ENCODE measurements around the gene PRRT1. TPM values are rescaled to one million over a fixed set of nuclear protein-coding genes. Genes with fewer than 3 reads are reported as not detected.

PRRT1 gene
- total RNA-seq, 4 donors from 2014 or later: 0.49 to 0.81 (median 0.67) TPM; not detected in 1

DNA sequence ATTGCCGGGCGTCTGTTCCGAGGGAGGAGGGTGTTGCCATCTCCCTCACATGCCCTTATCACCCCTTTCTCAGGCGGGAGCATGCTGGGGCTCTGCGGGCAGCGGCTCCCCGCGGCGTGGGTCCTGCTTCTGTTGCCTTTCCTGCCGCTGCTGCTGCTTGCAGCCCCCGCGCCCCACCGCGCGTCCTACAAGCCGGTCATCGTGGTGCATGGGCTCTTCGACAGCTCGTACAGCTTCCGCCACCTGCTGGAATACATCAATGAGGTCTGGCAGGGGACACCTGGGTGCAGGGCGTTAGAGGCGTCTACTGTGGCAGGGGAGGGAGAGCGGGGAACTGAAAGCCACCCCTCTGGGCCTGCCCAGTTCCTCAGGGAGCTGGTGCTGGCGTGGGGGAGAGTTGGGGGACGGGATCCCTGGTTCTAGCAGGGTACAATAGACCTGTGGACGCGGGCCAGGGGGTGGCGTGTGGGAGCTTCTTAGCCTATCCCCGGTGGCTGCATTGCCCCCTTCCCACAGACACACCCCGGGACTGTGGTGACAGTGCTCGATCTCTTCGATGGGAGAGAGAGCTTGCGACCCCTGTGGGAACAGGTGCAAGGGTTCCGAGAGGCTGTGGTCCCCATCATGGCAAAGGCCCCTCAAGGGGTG, 2.9 kb upstream of the PRRT1 start:
- peak; percentile 87 for DNase-seq
- no peak for TF ChIP-seq POLR2A (IDR thresholded peaks at IDR 0.05)
- TF ChIP-seq, protein P1, sequence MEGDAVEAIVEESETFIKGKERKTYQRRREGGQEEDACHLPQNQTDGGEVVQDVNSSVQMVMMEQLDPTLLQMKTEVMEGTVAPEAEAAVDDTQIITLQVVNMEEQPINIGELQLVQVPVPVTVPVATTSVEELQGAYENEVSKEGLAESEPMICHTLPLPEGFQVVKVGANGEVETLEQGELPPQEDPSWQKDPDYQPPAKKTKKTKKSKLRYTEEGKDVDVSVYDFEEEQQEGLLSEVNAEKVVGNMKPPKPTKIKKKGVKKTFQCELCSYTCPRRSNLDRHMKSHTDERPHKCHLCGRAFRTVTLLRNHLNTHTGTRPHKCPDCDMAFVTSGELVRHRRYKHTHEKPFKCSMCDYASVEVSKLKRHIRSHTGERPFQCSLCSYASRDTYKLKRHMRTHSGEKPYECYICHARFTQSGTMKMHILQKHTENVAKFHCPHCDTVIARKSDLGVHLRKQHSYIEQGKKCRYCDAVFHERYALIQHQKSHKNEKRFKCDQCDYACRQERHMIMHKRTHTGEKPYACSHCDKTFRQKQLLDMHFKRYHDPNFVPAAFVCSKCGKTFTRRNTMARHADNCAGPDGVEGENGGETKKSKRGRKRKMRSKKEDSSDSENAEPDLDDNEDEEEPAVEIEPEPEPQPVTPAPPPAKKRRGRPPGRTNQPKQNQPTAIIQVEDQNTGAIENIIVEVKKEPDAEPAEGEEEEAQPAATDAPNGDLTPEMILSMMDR (IDR thresholded peaks at IDR 0.05): peak; percentile 29 to 84 (median 74)
- intact Hi-C loops (cut with DNase I): loop anchor here (5.0 to 10.0 kb wide), 2 partner anchors 37 to 110 kb away; no protein-coding TSS in a partner anchor
- Histone ChIP-seq H3K36me3 (peaks cover 0 to 7% of the 10 kb centered on the region in 2 donors), H3K4me3 (replicated peaks in 1 of 3) (peak overlapping the region; percentile 51 to 92 (median 57)), H3K27me3 (no peaks in the 10 kb centered on the region), H3K27ac (peak overlapping the region; percentile 68 to 95 (median 95)), H3K4me1 (peaks cover 25 to 26% of the 10 kb centered on the region in 2 donors), H3K9me3 (no peaks in the 10 kb centered on the region)
- whole genome bisulfite sequencing, 2 donors: 5 to 9% methylated on average over 12 to 13 of the region's 34 CpGs

DNA sequence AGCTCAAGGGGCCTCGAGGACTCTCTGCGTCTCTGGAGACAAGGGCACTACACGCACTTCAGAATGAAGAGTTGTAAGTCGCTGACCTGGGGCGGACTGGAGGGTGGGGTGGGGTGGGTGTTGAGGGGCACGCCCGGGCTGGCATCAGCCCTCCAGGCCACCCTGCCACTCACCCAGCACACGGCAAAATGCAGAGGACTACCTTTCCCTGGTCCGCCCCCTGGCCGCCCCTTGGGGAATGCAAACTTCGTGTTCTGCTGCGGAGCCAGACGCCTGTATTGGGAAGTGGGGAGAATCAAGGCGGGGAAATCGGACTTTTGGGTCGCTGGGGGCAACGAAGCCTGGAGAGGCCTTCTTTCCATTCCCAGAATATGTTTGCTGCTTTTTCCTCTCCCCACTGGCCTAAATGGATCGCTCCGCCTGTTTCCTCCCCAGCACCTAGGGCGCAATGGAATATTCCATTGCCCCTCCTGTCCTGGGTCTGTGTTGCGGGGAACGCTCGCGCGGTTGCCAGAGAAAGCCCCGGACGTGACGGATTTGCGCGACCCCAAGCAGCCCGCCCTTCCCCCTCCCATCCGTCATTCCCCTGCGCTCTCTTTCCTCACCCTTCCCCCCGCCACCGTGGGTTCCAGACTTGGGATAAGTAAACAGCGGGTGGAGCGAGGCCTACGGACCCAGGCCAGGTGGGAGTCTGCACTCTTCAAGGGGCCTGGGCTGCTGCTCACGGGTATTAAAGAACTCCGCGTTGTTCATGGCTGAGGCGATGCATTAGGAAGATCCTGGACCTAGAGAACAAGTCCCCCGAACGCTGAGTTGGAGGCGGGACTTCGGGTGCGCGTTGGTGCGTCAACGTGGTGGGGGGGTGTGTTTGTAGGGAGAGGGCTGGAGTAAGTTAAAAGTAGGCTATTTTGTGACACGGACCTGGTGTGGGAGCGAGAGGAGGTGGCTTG, 2.1 kb upstream of the PRRT1 start, which contains the start of gene PPT2:
TSS of gene PPT2 (plus strand) at position 578 of the 950 bp plus-strand sequence. CDS start 454 bp downstream, outside the sequence.
- 0 to 1% methylated on average over 46 to 49 of the region's 52 CpGs for WGBS, 2 donors
- H3K4me1 ChIP-seq: peaks cover 25 to 26% of the 10 kb centered on the region in 2 donors
- intact Hi-C loops (cut with DNase I): loop anchor here (5.0 to 10.0 kb wide), 2 partner anchors 37 to 109 kb away; no protein-coding TSS in a partner anchor

DNA sequence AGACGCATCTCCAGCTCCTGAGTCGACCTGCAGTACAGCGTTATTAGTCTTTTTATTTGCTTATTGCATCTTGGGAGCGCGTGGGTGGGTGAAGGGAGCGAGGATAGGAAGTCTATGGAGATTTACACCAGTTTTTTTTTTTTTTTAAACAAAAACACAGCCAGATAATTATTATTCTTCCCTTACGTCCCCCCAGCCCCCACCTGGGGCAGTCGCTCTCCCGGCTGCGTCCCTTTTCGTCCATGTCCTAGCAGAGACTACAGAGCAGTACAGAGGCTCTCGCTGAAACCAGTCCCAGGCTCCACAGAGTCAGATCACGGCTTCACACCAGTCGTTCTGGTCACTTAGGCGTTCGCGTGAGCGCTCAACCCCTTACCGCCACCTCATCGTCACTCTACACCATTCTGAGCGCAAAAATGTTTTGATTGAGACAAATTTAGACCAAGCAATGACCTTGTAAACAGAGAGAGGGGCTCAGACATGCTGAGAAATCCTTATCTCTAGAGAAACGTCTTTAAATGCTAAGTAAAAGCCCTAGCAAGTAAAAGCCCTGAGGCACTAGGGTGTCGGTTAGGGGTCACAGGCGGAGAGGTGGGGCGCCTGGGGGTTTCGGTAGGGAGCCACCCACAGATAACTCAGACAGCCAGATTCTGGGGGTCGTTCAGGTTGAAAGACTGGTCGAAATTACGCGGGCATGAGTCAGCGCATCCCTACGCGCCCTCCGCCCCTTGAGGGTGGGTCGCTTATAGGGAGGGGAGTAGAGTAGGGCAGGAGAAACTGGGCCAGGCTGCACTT, 1.2 kb upstream of the PRRT1 start:
- peak; percentile 87 to 89 for DNase-seq
- intact Hi-C loops (cut with DNase I): loop anchor here (5.0 to 10.0 kb wide), 2 partner anchors 36 to 108 kb away; no protein-coding TSS in a partner anchor

More for the DNA sequence above, 2.1 kb upstream of the PRRT1 start, which contains the start of gene PPT2:
- TF ChIP-seq, protein P1 (IDR thresholded peaks at IDR 0.05): peak in 4 of 6 experiments; percentile 6 to 32 (median 27)
- peak in 1 of 2 donors; percentile 60 for TF ChIP-seq POLR2A (IDR thresholded peaks at IDR 0.05)
- peaks cover 0 to 7% of the 10 kb centered on the region in 2 donors for H3K36me3 ChIP-seq
- peak; percentile 86 to 93 for DNase-seq
- peak within 1 kb of the TSS; percentile 51 to 92 (median 57) for H3K4me3 ChIP-seq (replicated peaks in 1 of 3)
- H3K27me3 ChIP-seq: no peaks in the 10 kb centered on the region
- peak within 1 kb of the TSS; percentile 68 to 95 (median 95) for H3K27ac ChIP-seq
- no peaks in the 10 kb centered on the region for H3K9me3 ChIP-seq

More for the DNA sequence above, 1.2 kb upstream of the PRRT1 start:
- peak overlapping the region in 2 of 3 donors; percentile 51 to 92 for H3K4me3 ChIP-seq (replicated peaks in 1 of 3)
- 13 to 33% methylated on average over 35 of the region's 35 CpGs for WGBS, 2 donors
- no peaks in the 10 kb centered on the region for H3K27me3 ChIP-seq
- peaks cover 25 to 26% of the 10 kb centered on the region in 2 donors for H3K4me1 ChIP-seq
- H3K27ac ChIP-seq: peak overlapping the region; percentile 68 to 95 (median 95)
- H3K9me3 ChIP-seq: no peaks in the 10 kb centered on the region
- peaks cover 0 to 7% of the 10 kb centered on the region in 2 donors for H3K36me3 ChIP-seq
- TF ChIP-seq POLR2A (IDR thresholded peaks at IDR 0.05): peak in 1 of 2 donors; percentile 40
- TF ChIP-seq, protein P1 (IDR thresholded peaks at IDR 0.05): no peak

Measured in thyroid gland (tissue), 4 donors.